HG03135 (cell line): ENCODE results near the gene AKT3.

Experiments
- ATAC-seq: cut with Tn5 transposase; IDR thresholded peaks from one replicate; pipeline ENCODE4 v1.9.1; 2021; ENCODE audit warnings: mild to moderate bottlenecking, moderate library complexity; ENCODE audit not compliant: unreplicated experiment

The AKT3 gene

GRCh38 chr1:243493156-243494129 lies 356.6 kb downstream of the AKT3 start:
- ATAC-seq: no peak

- no peak for ATAC-seq
Measured at GRCh38 chr1:243490748-243491686, 359.0 kb downstream of the AKT3 start.

GRCh38 chr1:243489681-243490546 lies 360.1 kb downstream of the AKT3 start:
- ATAC-seq: no peak

- ATAC-seq: no peak
Measured at GRCh38 chr1:243489158-243489527, 360.9 kb downstream of the AKT3 start.

GRCh38 chr1:243488459-243489157 lies 361.4 kb downstream of the AKT3 start:
- ATAC-seq: no peak

- no peak for ATAC-seq
Measured at GRCh38 chr1:243487649-243488227, 362.3 kb downstream of the AKT3 start.

- ATAC-seq: no peak
Measured at GRCh38 chr1:243487036-243487648, 362.9 kb downstream of the AKT3 start.

- no peak for ATAC-seq
Measured at GRCh38 chr1:243483952-243484351, 366.1 kb downstream of the AKT3 start.

- ATAC-seq: no peak
Measured at GRCh38 chr1:243483071-243483771, 366.8 kb downstream of the AKT3 start.

GRCh38 chr1:243482141-243483022 lies 367.7 kb downstream of the AKT3 start:
- no peak for ATAC-seq

GRCh38 chr1:243481101-243481500 lies 368.9 kb downstream of the AKT3 start:
- no peak for ATAC-seq

GRCh38 chr1:243477731-243478290 lies 372.2 kb downstream of the AKT3 start:
- no peak for ATAC-seq

- ATAC-seq: no peak
Measured at GRCh38 chr1:243475966-243476365, 374.1 kb downstream of the AKT3 start.

- no peak for ATAC-seq
Measured at GRCh38 chr1:243474906-243475305, 375.1 kb downstream of the AKT3 start.

- no peak for ATAC-seq
Measured at GRCh38 chr1:243474136-243474881, 375.7 kb downstream of the AKT3 start.
